SK-N-SH (cell line): ENCODE results near the gene WFDC6.

Experiments
- CHD2 ChIP-seq: fragments of 150-350 bp; IDR thresholded peaks from 2 replicates; pipeline ENCODE4 v1.6.1; 2018; ENCODE audit warnings: low read length; ENCODE audit not compliant: partially characterized antibody
- EP300 ChIP-seq, 2 experiments: IDR thresholded peaks; 2 replicates each; pipeline versions ENCODE4 v1.4.0 to v1.6.1; 2012; ENCODE audit warnings: borderline replicate concordance in 1 of 2, low read depth in 1 of 2, low read length in 1 of 2
- FOXJ3 ChIP-seq: sonication (generic); formaldehyde crosslinking; IDR thresholded peaks from 2 replicates; pipeline ENCODE4 v1.5.1; 2020; ENCODE audit warnings: mild to moderate bottlenecking, missing genetic modification reagents
- GABPA ChIP-seq: IDR thresholded peaks from 2 replicates; pipeline ENCODE4 v1.4.0; 2012; ENCODE audit warnings: low read depth, mild to moderate bottlenecking
- MXI1 ChIP-seq: IDR thresholded peaks from 2 replicates; pipeline ENCODE4 v1.6.1; 2012; ENCODE audit warnings: mild to moderate bottlenecking, low read depth, low read length, improper control_type of control experiment
- POLR2AphosphoS5 ChIP-seq: IDR thresholded peaks from 2 replicates; pipeline ENCODE4 v1.6.1; 2012; ENCODE audit warnings: low read depth, low read length
- RXRA ChIP-seq: IDR thresholded peaks from 2 replicates; pipeline ENCODE4 v1.4.0; 2012; ENCODE audit warnings: low read depth, mild to moderate bottlenecking, borderline replicate concordance
- TAF1 ChIP-seq: IDR thresholded peaks from 2 replicates; pipeline ENCODE4 v1.6.1; 2012; ENCODE audit warnings: low read depth, mild to moderate bottlenecking, low read length, moderate library complexity, borderline replicate concordance
- YY1 ChIP-seq: IDR thresholded peaks from 2 replicates; pipeline ENCODE4 v1.4.0; 2012; ENCODE audit warnings: low read depth, mild to moderate bottlenecking
- TF ChIP-seq, protein P1 (sequence below): fragments of 200-600 bp; sonication (generic); IDR thresholded peaks from 2 replicates; pipeline ENCODE4 v1.6.1; 2017; ENCODE audit warnings: antibody characterized with exemption, mild to moderate bottlenecking, moderate library complexity
- TF ChIP-seq, protein P2 (sequence below): fragments of 150-350 bp; IDR thresholded peaks from 2 replicates; pipeline ENCODE4 v1.6.1; 2017; ENCODE audit warnings: antibody characterized with exemption, low read length, low read depth, borderline replicate concordance
- TF ChIP-seq, protein P3 (sequence below): IDR thresholded peaks from 2 replicates; pipeline ENCODE4 v1.6.1; 2012; ENCODE audit warnings: mild to moderate bottlenecking, low read depth, low read length, moderate library complexity

DNA sequence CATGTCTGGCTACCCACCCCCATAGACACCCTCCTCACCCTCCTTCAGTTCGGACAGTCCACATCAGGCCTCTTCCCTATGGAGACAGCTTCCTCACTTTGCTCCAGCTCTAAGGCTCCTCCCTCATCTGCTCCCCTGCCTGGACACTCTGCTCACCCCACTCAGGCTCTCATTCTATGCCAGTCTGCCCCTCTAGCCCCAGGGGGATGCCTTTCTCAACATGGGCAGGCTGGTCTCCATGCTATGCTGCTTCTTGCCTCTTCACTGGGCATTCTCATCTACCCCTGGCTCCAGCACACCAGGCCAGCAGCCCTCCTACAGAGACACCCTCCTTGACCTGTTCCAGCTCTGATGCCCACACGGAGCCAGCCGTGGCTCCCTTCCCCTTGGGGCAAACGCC, 39.9 kb upstream of the WFDC6 start, which contains the start of gene WFDC8:
- TF ChIP-seq CHD2 (no peak), FOXJ3 (CRISPR knock-in tag) (no peak), RXRA (no peak), YY1 (no peak), GABPA (no peak), POLR2AphosphoS5 (no peak), TAF1 (no peak), MXI1 (no peak), EP300 (IDR thresholded peaks at IDR 0.05; ENCODE audit: borderline replicate concordance in 1 of 2, low read depth in 1 of 2, low read length in 1 of 2) (no peak)
- TF ChIP-seq, protein P1, sequence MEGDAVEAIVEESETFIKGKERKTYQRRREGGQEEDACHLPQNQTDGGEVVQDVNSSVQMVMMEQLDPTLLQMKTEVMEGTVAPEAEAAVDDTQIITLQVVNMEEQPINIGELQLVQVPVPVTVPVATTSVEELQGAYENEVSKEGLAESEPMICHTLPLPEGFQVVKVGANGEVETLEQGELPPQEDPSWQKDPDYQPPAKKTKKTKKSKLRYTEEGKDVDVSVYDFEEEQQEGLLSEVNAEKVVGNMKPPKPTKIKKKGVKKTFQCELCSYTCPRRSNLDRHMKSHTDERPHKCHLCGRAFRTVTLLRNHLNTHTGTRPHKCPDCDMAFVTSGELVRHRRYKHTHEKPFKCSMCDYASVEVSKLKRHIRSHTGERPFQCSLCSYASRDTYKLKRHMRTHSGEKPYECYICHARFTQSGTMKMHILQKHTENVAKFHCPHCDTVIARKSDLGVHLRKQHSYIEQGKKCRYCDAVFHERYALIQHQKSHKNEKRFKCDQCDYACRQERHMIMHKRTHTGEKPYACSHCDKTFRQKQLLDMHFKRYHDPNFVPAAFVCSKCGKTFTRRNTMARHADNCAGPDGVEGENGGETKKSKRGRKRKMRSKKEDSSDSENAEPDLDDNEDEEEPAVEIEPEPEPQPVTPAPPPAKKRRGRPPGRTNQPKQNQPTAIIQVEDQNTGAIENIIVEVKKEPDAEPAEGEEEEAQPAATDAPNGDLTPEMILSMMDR: no peak
- TF ChIP-seq, protein P2, sequence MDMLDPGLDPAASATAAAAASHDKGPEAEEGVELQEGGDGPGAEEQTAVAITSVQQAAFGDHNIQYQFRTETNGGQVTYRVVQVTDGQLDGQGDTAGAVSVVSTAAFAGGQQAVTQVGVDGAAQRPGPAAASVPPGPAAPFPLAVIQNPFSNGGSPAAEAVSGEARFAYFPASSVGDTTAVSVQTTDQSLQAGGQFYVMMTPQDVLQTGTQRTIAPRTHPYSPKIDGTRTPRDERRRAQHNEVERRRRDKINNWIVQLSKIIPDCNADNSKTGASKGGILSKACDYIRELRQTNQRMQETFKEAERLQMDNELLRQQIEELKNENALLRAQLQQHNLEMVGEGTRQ: no peak
- TF ChIP-seq, protein P3, sequence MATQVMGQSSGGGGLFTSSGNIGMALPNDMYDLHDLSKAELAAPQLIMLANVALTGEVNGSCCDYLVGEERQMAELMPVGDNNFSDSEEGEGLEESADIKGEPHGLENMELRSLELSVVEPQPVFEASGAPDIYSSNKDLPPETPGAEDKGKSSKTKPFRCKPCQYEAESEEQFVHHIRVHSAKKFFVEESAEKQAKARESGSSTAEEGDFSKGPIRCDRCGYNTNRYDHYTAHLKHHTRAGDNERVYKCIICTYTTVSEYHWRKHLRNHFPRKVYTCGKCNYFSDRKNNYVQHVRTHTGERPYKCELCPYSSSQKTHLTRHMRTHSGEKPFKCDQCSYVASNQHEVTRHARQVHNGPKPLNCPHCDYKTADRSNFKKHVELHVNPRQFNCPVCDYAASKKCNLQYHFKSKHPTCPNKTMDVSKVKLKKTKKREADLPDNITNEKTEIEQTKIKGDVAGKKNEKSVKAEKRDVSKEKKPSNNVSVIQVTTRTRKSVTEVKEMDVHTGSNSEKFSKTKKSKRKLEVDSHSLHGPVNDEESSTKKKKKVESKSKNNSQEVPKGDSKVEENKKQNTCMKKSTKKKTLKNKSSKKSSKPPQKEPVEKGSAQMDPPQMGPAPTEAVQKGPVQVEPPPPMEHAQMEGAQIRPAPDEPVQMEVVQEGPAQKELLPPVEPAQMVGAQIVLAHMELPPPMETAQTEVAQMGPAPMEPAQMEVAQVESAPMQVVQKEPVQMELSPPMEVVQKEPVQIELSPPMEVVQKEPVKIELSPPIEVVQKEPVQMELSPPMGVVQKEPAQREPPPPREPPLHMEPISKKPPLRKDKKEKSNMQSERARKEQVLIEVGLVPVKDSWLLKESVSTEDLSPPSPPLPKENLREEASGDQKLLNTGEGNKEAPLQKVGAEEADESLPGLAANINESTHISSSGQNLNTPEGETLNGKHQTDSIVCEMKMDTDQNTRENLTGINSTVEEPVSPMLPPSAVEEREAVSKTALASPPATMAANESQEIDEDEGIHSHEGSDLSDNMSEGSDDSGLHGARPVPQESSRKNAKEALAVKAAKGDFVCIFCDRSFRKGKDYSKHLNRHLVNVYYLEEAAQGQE: no peak
